AG09319 (cell line): ENCODE measurements around the gene DROSHA.
"Not testable (repeated sequence)": the region's sequence is repeated elsewhere in the genome, so short reads cannot be mapped to it uniquely, and the experiment has no call there.

Experiments
- DNase-seq: peaks from one replicate; pipeline ENCODE4 v3.0.0-alpha.2; 2010; ENCODE audit warnings: low read depth; ENCODE audit errors: extremely low read depth
- TF ChIP-seq, protein P1 (sequence below): IDR thresholded peaks from 2 replicates; pipeline ENCODE4 v1.5.1; 2011; ENCODE audit warnings: low read depth, mild to moderate bottlenecking, inconsistent platforms, low read length, moderate library complexity

The DROSHA gene

DNA sequence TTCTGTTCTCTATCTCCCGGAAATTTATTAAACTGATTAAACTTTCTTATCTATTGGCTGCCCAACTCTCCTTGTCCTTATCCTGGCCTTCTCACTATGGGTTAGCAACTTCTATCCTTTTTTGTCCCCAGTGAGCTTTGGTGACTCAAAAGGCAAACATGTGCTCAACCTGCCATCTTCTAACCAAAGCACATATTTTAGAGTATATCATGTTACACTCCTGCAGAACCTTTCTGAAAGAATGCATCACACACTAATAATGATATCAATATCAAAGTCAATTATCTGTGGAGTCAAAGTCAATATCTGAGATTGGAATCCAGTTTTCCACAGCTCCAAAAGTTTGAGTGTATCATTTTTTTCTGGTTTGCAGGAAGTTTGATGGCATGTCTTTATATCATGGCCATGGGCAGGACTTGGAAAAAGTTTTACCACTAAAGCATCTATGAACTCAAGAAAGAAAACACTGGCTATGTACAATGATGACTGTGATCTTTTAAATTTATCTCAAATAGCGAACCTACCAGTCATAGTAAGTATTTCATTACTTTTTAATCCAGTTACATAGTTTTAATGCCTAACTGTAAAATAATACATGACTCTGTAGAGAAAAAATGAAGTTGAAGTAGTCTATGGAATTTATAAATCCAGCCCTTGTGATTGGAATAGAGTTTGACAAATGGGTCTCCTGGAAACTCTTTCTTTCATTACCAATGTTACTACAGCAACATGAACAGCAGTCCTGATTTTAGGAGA is 166.8 kb downstream of the DROSHA start:
- TF ChIP-seq, protein P1, sequence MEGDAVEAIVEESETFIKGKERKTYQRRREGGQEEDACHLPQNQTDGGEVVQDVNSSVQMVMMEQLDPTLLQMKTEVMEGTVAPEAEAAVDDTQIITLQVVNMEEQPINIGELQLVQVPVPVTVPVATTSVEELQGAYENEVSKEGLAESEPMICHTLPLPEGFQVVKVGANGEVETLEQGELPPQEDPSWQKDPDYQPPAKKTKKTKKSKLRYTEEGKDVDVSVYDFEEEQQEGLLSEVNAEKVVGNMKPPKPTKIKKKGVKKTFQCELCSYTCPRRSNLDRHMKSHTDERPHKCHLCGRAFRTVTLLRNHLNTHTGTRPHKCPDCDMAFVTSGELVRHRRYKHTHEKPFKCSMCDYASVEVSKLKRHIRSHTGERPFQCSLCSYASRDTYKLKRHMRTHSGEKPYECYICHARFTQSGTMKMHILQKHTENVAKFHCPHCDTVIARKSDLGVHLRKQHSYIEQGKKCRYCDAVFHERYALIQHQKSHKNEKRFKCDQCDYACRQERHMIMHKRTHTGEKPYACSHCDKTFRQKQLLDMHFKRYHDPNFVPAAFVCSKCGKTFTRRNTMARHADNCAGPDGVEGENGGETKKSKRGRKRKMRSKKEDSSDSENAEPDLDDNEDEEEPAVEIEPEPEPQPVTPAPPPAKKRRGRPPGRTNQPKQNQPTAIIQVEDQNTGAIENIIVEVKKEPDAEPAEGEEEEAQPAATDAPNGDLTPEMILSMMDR, result no peak
- DNase-seq, result peak; percentile 47

DNA sequence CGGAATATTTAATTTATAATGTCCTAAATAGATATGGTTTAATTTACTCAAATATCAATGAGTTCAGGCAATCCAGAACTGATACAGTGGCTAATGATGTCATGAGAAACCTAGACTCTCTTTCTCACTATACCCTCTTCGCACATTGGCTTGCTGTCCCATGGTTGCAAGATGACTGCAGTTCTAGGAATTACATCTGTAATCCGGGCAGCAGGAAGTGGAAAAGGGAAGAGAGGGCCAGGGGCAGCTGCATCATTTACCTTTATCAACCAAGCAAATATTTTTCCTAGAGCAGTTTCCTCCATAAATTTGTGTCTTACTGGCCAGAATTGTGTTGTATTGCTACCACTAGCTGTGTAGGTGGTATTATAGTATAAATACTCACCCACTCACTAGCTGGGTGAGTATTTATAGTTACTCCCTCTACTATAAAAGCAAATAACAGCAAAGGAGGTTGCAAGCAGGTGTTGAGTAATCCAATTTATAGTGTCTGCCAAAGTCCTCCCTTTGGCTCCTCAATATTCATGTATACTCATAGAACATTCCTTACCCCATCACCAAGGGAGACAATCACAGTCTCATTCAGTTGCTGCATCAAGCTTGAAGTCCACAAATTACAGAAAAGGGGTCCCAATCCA is 168.8 kb downstream of the DROSHA start:
- no peak for DNase-seq
- TF ChIP-seq, protein P1, result no peak

DNA sequence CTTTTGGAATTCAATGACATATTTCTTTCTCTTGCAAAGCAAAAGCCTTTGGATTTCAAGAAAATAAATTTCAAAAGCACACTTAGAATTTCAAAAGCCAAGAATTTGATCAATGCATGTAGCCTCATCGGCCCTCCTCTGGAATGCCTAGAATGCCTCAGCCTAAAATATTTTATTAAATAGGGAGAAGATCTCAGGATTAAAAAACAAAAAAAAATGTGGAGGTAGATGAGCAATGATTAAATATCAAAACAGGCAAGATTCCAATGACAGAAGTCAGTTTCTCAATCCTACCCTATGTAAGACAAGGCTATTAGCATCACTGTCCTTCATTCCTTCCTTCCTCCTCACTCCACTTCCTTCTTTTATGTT is 169.4 kb downstream of the DROSHA start:
- TF ChIP-seq, protein P1, result no peak
- no peak for DNase-seq

DNA sequence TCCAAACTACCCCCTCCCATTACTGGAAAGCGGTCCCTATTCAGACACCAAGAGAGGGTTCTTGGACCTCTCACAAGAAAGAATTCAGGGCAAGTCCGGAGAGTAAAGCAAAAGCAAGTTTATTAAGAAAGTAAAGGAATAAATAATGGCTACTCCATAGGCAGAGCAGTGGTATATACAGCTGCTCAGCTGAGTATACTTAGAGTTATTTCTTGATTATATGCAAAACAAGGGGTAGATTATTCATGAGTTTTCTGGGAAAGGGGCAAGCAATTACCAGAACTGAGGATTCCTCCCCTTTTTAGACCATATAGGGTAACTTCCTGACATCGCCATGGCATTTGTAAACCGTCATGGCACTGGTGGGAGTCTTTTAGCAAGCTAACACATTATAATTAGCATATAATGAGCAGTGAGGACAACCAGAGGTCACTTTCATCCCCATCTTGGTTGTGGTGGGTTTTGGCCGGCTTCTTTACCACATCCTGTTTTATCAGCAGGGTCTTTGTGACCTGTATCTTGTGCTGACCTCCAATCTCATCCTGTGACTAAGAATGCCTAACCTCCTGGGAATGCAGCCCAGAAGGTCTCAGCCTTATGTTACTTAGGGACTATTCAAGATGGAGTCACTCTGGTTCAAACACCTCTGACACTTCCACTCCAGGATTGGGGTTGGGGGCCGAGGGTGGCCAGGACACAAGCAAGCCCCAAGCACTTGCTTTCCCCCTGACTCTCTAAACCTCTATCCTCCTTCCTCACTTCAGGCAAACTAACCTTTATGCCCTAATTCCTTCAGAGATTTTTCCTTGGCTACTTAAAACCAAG is 170.0 kb downstream of the DROSHA start:
- DNase-seq, result not testable (repeated sequence)

DNA sequence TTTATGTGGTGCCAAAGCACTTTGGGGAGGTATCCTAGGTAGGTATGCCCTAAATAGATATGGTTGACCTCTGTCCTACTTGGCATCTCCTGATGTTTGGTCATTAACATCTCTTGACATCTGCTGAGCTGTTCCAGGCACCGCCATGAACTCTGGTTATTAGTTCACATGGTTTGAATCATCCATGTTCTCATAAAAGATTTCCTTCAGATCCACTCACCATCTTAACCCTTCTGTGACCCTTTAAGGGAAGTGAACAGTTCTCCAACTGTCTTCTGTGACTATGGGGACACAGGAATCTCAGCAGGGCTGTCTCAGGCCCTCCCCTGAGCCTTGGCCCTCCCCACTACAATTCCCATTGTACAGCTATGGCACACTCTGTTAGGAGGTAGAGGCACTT is 170.7 kb downstream of the DROSHA start:
- TF ChIP-seq, protein P1, result no peak
- no peak for DNase-seq

DNA sequence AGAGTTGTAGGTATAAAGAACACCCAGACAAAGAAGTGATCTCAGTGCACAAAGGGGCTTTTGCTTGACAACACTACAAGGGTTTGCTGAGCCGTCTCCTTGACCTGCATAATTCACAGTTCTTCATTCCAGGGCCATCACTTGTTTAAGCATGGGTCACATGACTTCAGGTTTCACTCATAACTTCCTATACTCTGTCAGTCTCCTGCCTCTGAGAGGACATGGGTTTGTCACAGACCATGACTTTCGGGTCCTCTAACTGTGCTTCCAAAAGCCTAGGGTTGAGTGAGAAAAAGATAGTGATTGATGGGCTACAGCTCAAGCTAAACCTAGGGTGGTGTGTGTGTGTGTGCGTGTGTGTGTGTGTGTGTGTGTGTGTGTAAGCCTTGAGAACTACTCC is 172.1 kb downstream of the DROSHA start:
- DNase-seq, result no peak
- TF ChIP-seq, protein P1, result no peak

DNA sequence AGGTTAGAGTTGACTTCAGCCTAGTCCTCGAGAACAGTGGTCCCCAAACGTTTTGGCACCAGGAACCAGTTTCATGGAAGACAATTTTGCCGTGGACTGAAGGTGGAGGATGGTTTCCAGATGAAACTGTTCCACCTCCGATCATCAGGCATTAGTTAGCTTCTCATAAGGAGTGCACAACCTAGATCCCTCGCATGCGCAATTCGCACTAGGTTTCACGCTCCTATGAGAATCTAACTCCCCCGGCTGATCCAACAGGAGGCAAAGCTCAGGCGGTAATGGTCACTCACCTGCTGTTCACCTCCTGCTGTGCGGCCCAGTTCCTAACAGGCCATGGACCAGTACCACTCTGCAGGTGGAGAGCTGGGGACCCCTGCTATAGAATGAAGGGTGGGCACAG is 174.9 kb downstream of the DROSHA start:
- no peak for DNase-seq
- TF ChIP-seq, protein P1, result no peak
